ENCODE measurements around the gene ADAP1.
A peak's percentile ranks its signal among the peaks of the same experiment; 100 is the strongest.

Gene ADAP1

DNA sequence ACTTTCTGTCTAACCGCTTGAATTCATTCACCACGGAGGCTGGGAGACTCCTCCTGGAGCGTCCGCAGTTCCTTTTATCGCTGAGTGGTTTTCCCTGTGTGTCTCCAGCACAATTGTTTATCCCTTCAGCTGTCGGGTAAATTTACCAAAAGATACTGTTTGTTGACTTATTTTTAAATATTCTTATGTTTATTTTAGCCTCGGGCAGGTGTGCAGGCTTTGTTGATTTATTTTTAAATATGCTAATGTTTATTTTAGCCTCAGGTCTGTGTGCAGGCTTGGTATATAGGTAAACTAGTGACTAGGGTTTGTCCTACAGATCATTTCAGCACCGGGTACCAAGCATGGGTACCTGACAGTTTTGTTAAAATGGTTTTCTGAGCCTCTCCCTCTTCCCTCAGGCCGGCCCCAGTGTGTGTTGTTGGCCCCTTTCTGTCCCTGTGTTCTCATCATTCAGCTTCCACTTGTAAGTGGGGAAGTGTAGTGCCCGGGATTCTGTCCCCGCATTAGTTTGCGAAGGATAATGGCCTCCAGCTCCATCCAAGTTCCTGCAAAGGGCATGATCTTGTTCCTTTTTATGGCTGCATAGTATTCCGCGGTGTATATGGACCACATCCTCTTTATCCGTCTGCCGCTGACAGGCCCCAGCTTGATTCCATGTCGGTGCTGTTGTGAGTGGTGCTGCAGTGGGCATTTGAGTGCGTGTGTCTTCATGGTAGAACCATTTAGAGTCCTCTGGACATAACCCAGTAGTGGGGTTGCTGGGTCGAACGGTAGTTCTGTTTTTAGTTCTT lies 72.8 kb downstream of the ADAP1 start:
- DNase-seq, result no peak
- TF ChIP-seq, protein P1, sequence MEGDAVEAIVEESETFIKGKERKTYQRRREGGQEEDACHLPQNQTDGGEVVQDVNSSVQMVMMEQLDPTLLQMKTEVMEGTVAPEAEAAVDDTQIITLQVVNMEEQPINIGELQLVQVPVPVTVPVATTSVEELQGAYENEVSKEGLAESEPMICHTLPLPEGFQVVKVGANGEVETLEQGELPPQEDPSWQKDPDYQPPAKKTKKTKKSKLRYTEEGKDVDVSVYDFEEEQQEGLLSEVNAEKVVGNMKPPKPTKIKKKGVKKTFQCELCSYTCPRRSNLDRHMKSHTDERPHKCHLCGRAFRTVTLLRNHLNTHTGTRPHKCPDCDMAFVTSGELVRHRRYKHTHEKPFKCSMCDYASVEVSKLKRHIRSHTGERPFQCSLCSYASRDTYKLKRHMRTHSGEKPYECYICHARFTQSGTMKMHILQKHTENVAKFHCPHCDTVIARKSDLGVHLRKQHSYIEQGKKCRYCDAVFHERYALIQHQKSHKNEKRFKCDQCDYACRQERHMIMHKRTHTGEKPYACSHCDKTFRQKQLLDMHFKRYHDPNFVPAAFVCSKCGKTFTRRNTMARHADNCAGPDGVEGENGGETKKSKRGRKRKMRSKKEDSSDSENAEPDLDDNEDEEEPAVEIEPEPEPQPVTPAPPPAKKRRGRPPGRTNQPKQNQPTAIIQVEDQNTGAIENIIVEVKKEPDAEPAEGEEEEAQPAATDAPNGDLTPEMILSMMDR (IDR thresholded peaks at IDR 0.05; ENCODE audit: low read depth, low read length, missing control alignments), result no peak
- Histone ChIP-seq H3K27me3 (replicated peaks) (no peaks in the 10 kb centered on the region), H3K27ac (no peak overlapping the region), H3K36me3 (replicated peaks) (peaks cover 2% of the 10 kb centered on the region), H3K4me3 (ENCODE audit: low read depth, low read length) (no peak overlapping the region)
- in situ Hi-C loops (cut with HindIII; ENCODE audit: low pct_ligation_motif_present, low sequenced_read_pairs), result no loop called here

DNA sequence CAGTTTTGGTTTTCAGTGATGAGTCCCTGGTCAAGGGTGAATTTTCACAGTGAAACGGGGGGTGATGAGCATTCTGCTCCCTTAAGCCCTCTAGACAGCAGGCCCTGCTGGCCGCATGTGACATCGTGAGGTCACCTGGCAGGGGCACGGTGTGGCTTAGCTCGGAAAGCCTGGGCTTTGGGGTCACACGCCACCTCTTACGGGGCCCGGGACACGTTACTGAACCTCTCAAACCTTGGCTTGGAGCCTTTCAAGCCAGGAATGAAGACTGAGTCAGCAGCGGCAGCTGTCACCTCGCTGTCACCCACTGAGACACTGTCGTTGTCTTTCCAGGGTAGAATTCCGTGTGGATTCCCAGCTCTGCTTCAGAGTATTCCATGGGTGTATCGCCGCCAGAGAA lies 74.0 kb downstream of the ADAP1 start:
- in situ Hi-C loops (cut with HindIII; ENCODE audit: low pct_ligation_motif_present, low sequenced_read_pairs), result no loop called here
- peaks cover 4% of the 10 kb centered on the region for H3K36me3 ChIP-seq (replicated peaks)
- H3K27me3 ChIP-seq (replicated peaks), result no peaks in the 10 kb centered on the region
- DNase-seq, result no peak
- TF ChIP-seq, protein P1 (IDR thresholded peaks at IDR 0.05; ENCODE audit: low read depth, low read length, missing control alignments), result no peak
- H3K27ac ChIP-seq, result no peak overlapping the region
- H3K4me3 ChIP-seq (ENCODE audit: low read depth, low read length), result no peak overlapping the region

DNA sequence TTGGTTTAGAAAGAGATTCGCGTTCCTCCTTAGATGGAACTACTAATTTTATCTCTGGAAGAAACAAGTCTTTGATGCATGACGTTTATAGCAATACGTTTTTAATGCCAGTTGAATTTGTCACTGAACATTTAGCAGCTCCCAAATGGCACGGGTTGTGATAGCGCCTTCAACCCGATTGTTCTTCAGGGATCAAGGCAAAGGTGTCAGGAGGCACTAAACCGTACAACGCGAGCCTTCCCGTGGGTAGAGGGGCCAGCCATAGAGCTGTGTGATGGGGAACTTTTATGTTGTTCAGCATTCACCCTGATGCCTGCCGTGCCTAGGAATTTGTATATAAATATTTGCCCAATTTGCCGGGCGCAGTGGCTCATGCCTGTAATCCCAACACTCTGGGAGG lies 74.8 kb downstream of the ADAP1 start:
- no peak for DNase-seq
- Histone ChIP-seq H3K4me3 (ENCODE audit: low read depth, low read length) (no peak overlapping the region), H3K27me3 (replicated peaks) (no peaks in the 10 kb centered on the region), H3K27ac (no peak overlapping the region), H3K36me3 (replicated peaks) (peaks cover 4% of the 10 kb centered on the region)
- TF ChIP-seq, protein P1 (IDR thresholded peaks at IDR 0.05; ENCODE audit: low read depth, low read length, missing control alignments), result no peak
- in situ Hi-C loops (cut with HindIII; ENCODE audit: low pct_ligation_motif_present, low sequenced_read_pairs), result no loop called here

DNA sequence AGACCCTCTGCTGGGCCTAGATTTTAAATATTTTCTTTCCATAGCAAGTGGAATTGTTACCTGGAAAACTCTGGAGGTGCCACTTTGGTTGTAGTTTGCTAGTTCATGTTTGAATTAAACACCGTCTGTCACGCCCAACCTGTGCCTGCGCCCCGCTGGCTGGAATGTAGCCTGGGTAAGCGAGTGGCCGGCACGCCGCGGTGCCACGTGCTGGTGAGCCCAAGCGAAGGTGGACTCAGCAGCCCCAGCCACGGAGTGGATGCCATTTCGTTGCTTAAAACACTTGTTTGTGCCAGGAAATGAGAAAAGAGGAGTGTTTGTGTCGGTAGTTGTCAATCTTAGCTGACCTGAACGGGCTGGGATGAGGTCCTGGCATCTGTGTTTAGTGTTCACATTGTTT lies 75.4 kb downstream of the ADAP1 start:
- DNase-seq, result no peak
- no peak overlapping the region for H3K27ac ChIP-seq
- H3K4me3 ChIP-seq (ENCODE audit: low read depth, low read length), result no peak overlapping the region
- H3K27me3 ChIP-seq (replicated peaks), result no peaks in the 10 kb centered on the region
- in situ Hi-C loops (cut with HindIII; ENCODE audit: low pct_ligation_motif_present, low sequenced_read_pairs), result no loop called here
- H3K36me3 ChIP-seq (replicated peaks), result peaks cover 4% of the 10 kb centered on the region
- TF ChIP-seq, protein P1 (IDR thresholded peaks at IDR 0.05; ENCODE audit: low read depth, low read length, missing control alignments), result no peak

DNA sequence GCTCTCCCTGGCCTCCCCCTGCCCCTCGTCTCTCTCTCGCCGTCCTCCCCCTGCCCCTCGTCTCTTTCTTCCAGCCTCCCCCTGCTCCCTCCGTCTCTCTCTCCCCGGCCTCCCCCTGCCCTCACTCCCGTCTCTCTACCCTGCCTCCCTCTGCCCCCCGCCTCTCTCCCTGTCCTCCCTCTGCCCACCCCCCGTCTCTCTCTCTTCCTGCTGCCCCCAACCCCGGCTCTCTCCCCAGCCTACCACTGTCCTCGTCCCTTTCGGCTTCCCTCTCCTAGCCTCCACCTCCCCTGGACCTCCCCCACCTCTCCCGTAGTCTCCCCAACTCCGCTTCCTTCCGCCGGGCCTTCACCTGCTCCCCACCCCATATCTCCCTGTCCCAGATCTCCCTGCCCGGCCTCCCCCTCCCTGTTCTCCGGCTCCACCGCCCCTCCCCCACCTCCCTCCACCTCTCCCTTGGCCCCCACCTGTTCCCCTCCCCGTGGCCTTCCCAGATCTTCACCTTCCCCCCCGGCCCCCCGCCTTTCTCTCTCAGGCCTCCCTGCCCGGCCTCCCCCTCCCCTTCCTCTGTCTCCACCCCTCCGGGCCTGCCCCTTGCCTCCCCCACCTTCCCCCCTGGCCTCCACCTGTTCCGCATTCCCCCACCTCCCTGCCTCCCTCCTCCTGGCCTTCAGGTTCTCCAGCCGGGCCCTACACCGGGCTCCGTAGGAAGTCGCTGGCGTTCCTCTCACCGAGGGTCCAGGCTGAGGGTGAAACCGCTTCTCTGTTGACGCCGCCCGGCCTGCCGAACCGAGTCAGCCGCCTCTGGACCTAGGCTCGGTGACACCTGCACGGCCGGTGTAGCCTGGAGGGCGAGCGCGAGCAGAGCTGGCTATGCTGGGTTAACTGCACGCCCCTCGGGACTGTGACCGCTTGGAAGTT lies 76.9 kb downstream of the ADAP1 start:
- H3K27ac ChIP-seq, result no peak overlapping the region
- TF ChIP-seq, protein P1 (IDR thresholded peaks at IDR 0.05; ENCODE audit: low read depth, low read length, missing control alignments), result no peak
- peak overlapping the region; percentile 87 for H3K4me3 ChIP-seq (ENCODE audit: low read depth, low read length)
- no peaks in the 10 kb centered on the region for H3K27me3 ChIP-seq (replicated peaks)
- no peak for DNase-seq
- H3K36me3 ChIP-seq (replicated peaks), result peaks cover 16% of the 10 kb centered on the region
- in situ Hi-C loops (cut with HindIII; ENCODE audit: low pct_ligation_motif_present, low sequenced_read_pairs), result no loop called here
